Duodenal mucosa (tissue), 2 donors: ENCODE results near the gene MAPK14.
"Not testable (repeated sequence)": the region's sequence is repeated elsewhere in the genome, so short reads cannot be mapped to it uniquely, and the experiment has no call there.

Experiments
- H3K27ac ChIP-seq: one replicate; pipeline ENCODE4 v1.7.0; 2013; ENCODE audit warnings: low read depth, low read length
- H3K27me3 ChIP-seq, 2 donors: one replicate each; pipeline ENCODE4 v1.7.0; 2013; ENCODE audit warnings: low read length in 2 of 2, control low read depth in 1 of 2; ENCODE audit not compliant: insufficient read depth in 2 of 2, control insufficient read depth in 1 of 2
- H3K36me3 ChIP-seq, 2 donors: one replicate each; pipeline ENCODE4 v1.7.0; 2013; ENCODE audit warnings: low read length in 2 of 2, control low read depth in 1 of 2; ENCODE audit not compliant: insufficient read depth in 2 of 2, control insufficient read depth in 1 of 2
- H3K4me1 ChIP-seq, 2 donors: one replicate each; pipeline ENCODE4 v1.7.0; 2013; ENCODE audit warnings: low read length in 2 of 2, control low read depth in 1 of 2; ENCODE audit not compliant: insufficient read depth in 2 of 2, control insufficient read depth in 1 of 2
- H3K4me3 ChIP-seq, 2 donors: one replicate each; pipeline ENCODE4 v1.7.0; 2013; ENCODE audit warnings: low read length in 2 of 2, low read depth in 1 of 2
- H3K9ac ChIP-seq, 2 donors: one replicate each; pipeline ENCODE4 v1.7.0; 2013; ENCODE audit warnings: low read length in 2 of 2, low read depth in 1 of 2
- H3K9me3 ChIP-seq, 2 donors: one replicate each; pipeline ENCODE4 v1.7.0; 2013; ENCODE audit warnings: low read length in 2 of 2, control low read depth in 1 of 2; ENCODE audit not compliant: control insufficient read depth in 1 of 2

Gene MAPK14

DNA sequence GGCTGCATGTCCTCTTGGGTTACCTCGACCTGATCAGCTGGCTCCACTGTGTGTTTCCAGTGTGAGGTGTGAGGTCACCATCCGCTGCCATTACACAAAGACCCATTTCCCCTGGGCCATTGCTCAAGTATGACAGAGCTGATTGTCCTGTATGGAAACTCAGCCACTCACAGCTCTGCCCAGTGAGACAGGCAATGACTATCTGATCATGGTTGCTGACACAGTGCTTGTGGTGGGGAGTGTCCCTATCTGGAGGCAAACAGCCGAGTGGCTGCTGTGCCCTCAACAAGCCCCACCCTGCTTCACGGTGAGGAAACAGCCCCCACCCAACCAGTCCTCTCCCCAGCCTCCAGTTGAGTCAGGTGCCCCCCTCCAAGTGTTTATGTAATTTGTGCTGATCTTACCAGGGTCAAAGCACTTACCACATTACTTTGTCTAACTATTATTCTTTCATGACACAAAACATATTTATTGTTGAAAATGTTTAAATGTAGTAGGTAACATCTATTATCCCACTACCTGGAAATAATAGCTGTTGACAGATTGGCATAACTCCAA lies 91.0 kb downstream of the MAPK14 start:
- Histone ChIP-seq H3K9ac (no peak overlapping the region), H3K4me1 (peaks cover 30 to 52% of the 10 kb centered on the region in 2 donors), H3K27ac (no peak overlapping the region)

DNA sequence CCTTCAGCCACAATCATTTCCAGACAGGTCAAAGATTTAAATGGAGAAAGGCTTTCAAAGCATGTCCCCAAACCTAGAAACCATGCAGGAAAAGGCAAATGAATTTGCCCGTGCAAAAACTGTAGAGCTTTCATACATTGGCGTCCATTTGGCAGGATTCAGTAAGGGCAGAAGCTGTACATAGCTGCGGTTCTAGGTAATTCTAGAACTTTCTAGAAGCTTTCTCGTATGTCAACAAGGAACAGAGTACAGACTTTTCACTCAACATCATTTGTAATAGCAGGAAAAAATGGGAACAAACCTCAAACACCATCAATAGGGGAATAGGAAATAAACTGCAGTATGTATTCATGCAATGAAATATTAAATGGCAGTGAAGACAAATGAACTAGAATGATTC lies 91.6 kb downstream of the MAPK14 start:
- no peaks in the 10 kb centered on the region for H3K27me3 ChIP-seq
- H3K4me1 ChIP-seq = peaks cover 33 to 53% of the 10 kb centered on the region in 2 donors
- H3K27ac ChIP-seq = no peak overlapping the region
- H3K9ac ChIP-seq = no peak overlapping the region
- no peak overlapping the region for H3K4me3 ChIP-seq
- H3K9me3 ChIP-seq = no peaks in the 10 kb centered on the region
- peaks cover 0 to 7% of the 10 kb centered on the region in 2 donors for H3K36me3 ChIP-seq

More for the DNA sequence above, 91.0 kb downstream of the MAPK14 start:
- Histone ChIP-seq H3K4me3 (no peak overlapping the region), H3K9me3 (no peaks in the 10 kb centered on the region), H3K36me3 (peaks cover 0 to 7% of the 10 kb centered on the region in 2 donors), H3K27me3 (no peaks in the 10 kb centered on the region)

- no peak overlapping the region for H3K27ac ChIP-seq
These were observed 92.4 kb downstream of the MAPK14 start for GRCh38 chr6:36120018-36120417.

DNA sequence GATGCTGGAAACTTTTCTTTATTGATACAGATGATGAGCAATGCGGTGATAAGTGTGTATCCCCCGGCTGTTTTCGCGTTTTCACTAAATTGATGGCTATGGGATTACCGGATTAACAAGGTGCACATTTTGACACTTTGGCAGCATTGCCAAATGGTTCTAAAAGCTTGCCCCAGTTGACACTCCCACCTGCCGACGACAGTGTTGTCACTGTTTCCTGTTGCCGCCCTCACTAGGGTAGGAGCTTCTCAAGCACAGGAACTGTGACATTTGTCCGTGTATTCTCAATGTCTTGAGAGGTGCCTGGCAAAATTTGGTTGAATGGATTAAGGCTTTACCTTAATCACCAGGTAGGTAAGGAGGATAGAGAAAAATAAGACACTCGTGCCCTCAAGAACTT lies 92.9 kb downstream of the MAPK14 start:
- Histone ChIP-seq H3K36me3 (peaks cover 0 to 7% of the 10 kb centered on the region in 2 donors), H3K27me3 (no peaks in the 10 kb centered on the region), H3K27ac (peak overlapping the region; percentile 53), H3K9ac (peak overlapping the region; percentile 4 to 27), H3K9me3 (no peaks in the 10 kb centered on the region), H3K4me3 (peak overlapping the region; percentile 32 to 53), H3K4me1 (peaks cover 35 to 48% of the 10 kb centered on the region in 2 donors)

More at GRCh38 chr6:36120018-36120417, 92.4 kb downstream of the MAPK14 start:
- Histone ChIP-seq H3K9me3 (no peaks in the 10 kb centered on the region), H3K36me3 (peaks cover 0 to 7% of the 10 kb centered on the region in 2 donors), H3K27me3 (no peaks in the 10 kb centered on the region), H3K4me3 (peak overlapping the region in 1 of 2 donors; percentile 32), H3K9ac (no peak overlapping the region), H3K4me1 (peaks cover 35 to 48% of the 10 kb centered on the region in 2 donors)

- H3K27ac ChIP-seq = peak overlapping the region; percentile 53
These were observed 93.6 kb downstream of the MAPK14 start for GRCh38 chr6:36120979-36121786.

GRCh38 chr6:36121787-36122494 lies 94.3 kb downstream of the MAPK14 start:
- Histone ChIP-seq H3K36me3 (peaks cover 0 to 3% of the 10 kb centered on the region in 2 donors), H3K27me3 (no peaks in the 10 kb centered on the region), H3K27ac (no peak overlapping the region), H3K9me3 (no peaks in the 10 kb centered on the region), H3K9ac (no peak overlapping the region), H3K4me1 (peaks cover 38 to 52% of the 10 kb centered on the region in 2 donors), H3K4me3 (no peak overlapping the region)

More at GRCh38 chr6:36120979-36121786, 93.6 kb downstream of the MAPK14 start:
- Histone ChIP-seq H3K36me3 (peaks cover 0 to 7% of the 10 kb centered on the region in 2 donors), H3K4me1 (peaks cover 35 to 48% of the 10 kb centered on the region in 2 donors), H3K4me3 (peak overlapping the region; percentile 1 to 53), H3K9me3 (no peaks in the 10 kb centered on the region), H3K27me3 (no peaks in the 10 kb centered on the region), H3K9ac (peak overlapping the region; percentile 27 to 40)

DNA sequence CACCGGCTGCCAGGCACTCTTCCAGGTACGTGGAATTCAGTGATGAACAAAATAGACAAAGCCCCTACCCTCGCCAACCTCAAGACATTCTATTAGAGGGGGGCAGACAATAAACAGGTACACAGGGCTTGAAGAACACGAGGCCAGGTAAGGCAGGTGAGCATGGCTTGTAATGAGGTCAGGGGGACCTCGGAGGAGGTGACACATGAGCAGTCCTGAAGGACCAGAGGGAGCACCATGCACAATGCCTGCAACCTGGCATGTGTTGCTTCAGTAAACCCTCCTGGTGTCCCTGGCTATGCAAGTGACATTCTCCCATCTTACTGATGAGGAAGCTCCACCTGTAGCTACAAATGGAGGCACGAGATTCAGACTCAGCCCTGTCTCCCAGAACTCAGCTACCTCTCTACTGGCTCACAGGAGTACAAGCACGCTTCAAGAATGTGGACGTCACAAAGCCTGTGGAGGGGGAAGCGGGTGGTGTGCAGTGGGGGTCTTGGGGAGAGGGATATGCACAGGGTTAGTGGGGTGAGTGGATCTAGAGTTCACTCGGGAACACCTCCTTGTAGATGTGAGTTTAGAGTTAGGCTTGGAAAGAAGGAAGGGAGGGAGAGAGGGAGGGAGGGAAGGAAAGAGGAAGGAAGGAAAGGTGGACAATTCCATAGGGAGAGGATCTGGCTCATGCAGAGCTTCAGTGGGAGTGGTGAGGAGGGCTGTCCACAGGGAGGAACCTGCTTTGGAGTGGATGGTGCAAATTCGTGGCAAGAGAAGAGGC lies 95.1 kb downstream of the MAPK14 start:
- Histone ChIP-seq H3K4me1 (peaks cover 43 to 58% of the 10 kb centered on the region in 2 donors), H3K9me3 (no peaks in the 10 kb centered on the region), H3K36me3 (peaks cover 0 to 3% of the 10 kb centered on the region in 2 donors), H3K9ac (no peak overlapping the region), H3K4me3 (no peak overlapping the region), H3K27ac (no peak overlapping the region), H3K27me3 (no peaks in the 10 kb centered on the region)

DNA sequence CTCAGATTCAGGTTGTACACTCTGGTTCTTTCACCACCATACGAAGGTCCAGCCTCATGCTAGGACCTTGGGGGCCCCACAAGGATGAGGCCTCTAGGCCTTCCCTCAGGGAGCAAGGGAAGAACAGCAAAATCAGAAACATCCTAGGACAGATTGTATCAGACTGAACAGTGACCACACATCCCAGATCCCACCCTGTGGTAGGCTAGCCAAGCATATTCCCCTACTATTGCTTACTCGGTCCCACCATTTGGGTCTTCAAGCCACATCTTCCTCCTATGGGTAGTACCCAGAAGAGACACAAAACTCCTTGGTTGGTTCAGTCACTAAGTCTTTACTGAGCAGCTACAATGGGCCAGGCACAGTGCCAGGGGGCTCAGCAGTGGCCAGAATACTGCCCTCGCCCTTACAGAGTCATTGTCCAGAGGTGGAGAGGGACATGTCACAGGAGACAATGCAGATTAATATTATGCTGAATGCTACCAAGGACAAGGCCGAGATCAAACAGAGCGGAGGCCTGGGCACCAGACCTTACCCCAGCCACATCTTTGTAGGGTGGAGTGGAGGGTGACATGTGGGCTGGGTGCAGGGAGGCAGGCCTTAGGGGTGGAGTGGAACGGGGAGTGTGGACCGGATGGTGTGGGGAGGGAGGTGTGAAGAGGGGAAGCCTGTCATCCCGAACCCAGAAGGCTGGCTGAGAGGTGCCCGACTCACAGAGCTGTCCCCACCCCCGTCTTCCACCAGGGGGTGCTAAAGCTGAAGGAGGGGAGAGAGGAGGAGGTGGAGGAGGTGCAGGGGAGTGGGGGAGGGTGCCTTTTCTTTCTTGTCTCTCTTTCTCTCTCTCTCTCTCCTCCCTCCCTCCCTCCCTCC lies 95.9 kb downstream of the MAPK14 start:
- no peak overlapping the region for H3K9ac ChIP-seq
- H3K4me3 ChIP-seq = no peak overlapping the region
- no peaks in the 10 kb centered on the region for H3K9me3 ChIP-seq
- H3K27ac ChIP-seq = no peak overlapping the region
- H3K36me3 ChIP-seq = peaks cover 0 to 3% of the 10 kb centered on the region in 2 donors
- H3K27me3 ChIP-seq = no peaks in the 10 kb centered on the region
- peaks cover 40 to 51% of the 10 kb centered on the region in 2 donors for H3K4me1 ChIP-seq

DNA sequence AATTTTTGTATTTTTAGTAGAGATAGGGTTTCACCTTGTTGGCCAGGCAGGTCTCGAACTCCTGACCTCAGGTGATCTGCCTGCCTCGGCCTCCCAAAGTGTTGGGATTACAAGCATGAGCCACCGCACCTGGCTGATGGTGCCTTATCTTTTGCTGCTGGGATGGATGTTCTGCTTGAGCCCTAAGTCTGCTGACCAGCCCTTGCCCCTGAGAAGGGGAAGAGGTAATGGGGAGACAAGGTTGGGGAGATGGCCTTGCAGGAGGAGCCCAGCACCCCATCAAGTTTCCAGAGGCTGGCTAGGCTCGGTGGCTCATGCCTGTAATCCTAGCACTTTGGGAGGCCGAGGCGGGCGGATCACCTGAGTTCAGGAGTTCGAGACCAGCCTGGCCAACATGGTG lies 96.7 kb downstream of the MAPK14 start:
- H3K27ac ChIP-seq, H3K9me3 ChIP-seq, H3K27me3 ChIP-seq, H3K36me3 ChIP-seq: not testable (repeated sequence)
- Histone ChIP-seq H3K9ac (peak overlapping the region in 1 of 2 donors; percentile 28), H3K4me1 (peaks cover 39 to 48% of the 10 kb centered on the region in 2 donors), H3K4me3 (peak overlapping the region in 1 of 2 donors; percentile 29)
